ENCODE measurements around the gene CDH23. TPM values are rescaled to one million over a fixed set of nuclear protein-coding genes. Genes with fewer than 3 reads are reported as not detected.

Gene CDH23
- total RNA-seq, 2 donors from 2014 or later, result 28.5 to 58.7 TPM

DNA sequence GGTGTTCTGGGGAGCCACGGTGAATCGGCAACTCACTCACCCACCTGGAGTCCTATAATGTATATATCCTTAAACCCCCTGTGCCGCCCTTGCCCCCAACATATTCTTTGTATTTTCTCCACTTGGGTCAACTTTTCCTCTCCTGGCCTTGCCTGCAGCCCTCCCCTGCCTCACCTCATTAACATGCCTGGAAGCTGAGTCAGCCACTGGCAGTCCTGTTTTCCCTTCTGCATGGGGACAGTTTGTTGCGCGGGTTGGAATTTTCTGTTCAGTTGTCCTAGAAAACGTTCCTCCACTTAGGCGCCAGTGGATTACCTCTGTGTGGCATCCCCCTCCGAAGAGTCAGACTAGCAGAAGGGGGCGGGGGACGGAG is 225.4 kb downstream of the CDH23 start:
- Histone ChIP-seq H3K27ac (peak overlapping the region; percentile 25 to 49 (median 32)), H3K9me3 (no peaks in the 10 kb centered on the region), H3K36me3 (replicated peaks in 1 of 2; ENCODE audit: insufficient read depth in 1 of 2, low read depth in 2 of 2) (no peaks in the 10 kb centered on the region), H3K27me3 (no peaks in the 10 kb centered on the region), H3K4me3 (no peak overlapping the region), H3K4me1 (peaks cover 16% of the 10 kb centered on the region)
- ATAC-seq, result peak; percentile 79
- peak; percentile 24 to 55 (median 41) for DNase-seq
- WGBS, 2 donors, result 48 to 68% methylated on average over 10 of the region's 10 CpGs
- intact Hi-C loops (cut with DNase I), result no loop called here
- TF ChIP-seq, protein P1, sequence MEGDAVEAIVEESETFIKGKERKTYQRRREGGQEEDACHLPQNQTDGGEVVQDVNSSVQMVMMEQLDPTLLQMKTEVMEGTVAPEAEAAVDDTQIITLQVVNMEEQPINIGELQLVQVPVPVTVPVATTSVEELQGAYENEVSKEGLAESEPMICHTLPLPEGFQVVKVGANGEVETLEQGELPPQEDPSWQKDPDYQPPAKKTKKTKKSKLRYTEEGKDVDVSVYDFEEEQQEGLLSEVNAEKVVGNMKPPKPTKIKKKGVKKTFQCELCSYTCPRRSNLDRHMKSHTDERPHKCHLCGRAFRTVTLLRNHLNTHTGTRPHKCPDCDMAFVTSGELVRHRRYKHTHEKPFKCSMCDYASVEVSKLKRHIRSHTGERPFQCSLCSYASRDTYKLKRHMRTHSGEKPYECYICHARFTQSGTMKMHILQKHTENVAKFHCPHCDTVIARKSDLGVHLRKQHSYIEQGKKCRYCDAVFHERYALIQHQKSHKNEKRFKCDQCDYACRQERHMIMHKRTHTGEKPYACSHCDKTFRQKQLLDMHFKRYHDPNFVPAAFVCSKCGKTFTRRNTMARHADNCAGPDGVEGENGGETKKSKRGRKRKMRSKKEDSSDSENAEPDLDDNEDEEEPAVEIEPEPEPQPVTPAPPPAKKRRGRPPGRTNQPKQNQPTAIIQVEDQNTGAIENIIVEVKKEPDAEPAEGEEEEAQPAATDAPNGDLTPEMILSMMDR (IDR thresholded peaks at IDR 0.05), result no peak
- TF ChIP-seq POLR2A (IDR thresholded peaks at IDR 0.05), result no peak

DNA sequence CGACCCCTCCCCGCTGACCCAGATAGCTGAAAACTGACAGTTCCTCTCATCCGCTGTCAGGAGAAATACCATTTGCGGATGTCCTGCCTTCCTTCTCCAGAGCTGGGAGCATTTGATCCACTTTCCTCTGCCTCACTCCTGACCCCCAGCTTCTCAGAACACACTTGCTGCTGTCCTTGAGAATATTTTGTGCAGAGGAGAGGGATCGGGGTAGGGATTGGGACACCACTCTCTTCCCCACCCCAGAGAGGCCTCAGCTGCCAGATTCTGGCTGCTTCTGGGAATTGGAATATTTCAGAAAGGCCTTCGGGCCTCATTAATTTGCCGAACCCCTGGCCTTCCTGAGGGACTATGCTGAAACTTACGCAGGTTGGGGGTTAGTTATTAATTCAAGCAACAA is 225.9 kb downstream of the CDH23 start:
- WGBS, 2 donors, result 65 to 67% methylated on average over 8 of the region's 8 CpGs
- no peak for DNase-seq
- peak overlapping the region; percentile 25 to 49 (median 32) for H3K27ac ChIP-seq

DNA sequence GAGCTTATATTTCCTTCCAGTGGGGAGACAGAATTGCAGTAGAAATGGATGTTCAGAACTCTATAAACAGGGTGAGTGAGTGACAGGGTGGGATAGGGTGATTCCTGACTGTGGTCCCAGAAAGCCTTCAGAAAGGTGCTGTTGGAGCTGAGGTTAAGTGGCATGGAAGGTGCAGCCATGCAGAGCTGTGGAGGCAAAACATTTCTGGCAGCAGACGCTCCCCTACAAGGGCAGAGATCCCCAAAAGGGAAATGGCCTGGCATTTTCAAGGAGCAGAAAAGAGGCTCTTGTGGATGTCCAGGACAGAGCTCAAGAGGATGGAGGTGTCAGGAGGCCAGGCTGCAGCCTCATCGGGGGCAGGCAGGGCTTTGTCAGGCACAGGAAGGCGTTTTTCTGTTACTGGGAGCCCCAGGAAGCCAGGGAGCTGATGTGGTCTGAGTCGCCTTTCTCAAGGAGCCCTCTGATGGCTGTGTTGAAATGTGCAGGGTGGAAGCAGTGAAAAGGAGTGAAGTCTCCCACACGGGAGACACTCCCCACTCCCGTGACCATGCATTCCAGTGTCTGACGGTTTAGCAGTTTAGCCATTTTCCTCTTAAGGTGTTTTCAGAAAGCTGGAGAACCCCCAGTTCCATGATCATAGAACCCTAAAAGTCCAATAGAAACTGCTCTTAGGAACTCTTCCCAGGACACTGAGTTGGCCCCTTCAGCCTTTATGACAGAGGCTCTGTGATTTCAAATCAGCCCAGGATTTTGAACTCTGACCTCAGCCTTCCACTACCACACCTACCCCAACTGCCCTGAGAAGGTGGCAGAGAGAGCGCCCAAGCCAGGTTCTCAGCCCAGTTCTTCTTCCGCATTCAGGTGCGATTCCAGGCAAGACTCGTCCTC is 226.6 kb downstream of the CDH23 start:
- TF ChIP-seq, protein P1 (IDR thresholded peaks at IDR 0.05), result no peak
- no peak for TF ChIP-seq POLR2A (IDR thresholded peaks at IDR 0.05)
- no peak for DNase-seq
- 69 to 72% methylated on average over 11 of the region's 11 CpGs for WGBS, 2 donors
- H3K4me3 ChIP-seq, result no peak overlapping the region
- H3K27ac ChIP-seq, result no peak overlapping the region
- no peaks in the 10 kb centered on the region for H3K27me3 ChIP-seq
- peaks cover 16% of the 10 kb centered on the region for H3K4me1 ChIP-seq
- no peaks in the 10 kb centered on the region for H3K36me3 ChIP-seq (replicated peaks in 1 of 2; ENCODE audit: insufficient read depth in 1 of 2, low read depth in 2 of 2)
- intact Hi-C loops (cut with DNase I), result no loop called here
- ATAC-seq, result no peak
- no peaks in the 10 kb centered on the region for H3K9me3 ChIP-seq

More for the DNA sequence above, 225.9 kb downstream of the CDH23 start:
- no peak for TF ChIP-seq POLR2A (IDR thresholded peaks at IDR 0.05)
- TF ChIP-seq, protein P1 (IDR thresholded peaks at IDR 0.05), result no peak
- no peak for ATAC-seq
- Histone ChIP-seq H3K27me3 (no peaks in the 10 kb centered on the region), H3K36me3 (replicated peaks in 1 of 2; ENCODE audit: insufficient read depth in 1 of 2, low read depth in 2 of 2) (no peaks in the 10 kb centered on the region), H3K4me1 (peaks cover 16% of the 10 kb centered on the region), H3K9me3 (no peaks in the 10 kb centered on the region), H3K4me3 (no peak overlapping the region)
- intact Hi-C loops (cut with DNase I), result no loop called here

DNA sequence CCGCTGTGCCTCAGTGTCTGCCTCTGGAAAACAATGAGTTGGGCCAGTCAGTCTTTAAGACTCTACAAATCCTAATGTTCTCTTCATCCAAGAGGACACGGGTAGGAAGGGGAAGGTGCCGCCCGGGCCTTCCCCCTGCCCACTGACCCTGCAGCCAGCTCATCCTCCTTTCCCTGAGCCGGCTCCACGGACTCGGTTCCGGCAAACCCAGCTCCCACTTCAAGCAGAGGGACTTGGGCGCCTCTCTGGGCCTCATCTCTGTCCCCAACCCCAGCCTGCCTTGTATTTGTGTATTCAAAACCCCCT is 227.2 kb downstream of the CDH23 start:
- no peak for DNase-seq
- Histone ChIP-seq H3K9me3 (no peaks in the 10 kb centered on the region), H3K27me3 (no peaks in the 10 kb centered on the region), H3K4me1 (peaks cover 16% of the 10 kb centered on the region), H3K36me3 (replicated peaks in 1 of 2; ENCODE audit: insufficient read depth in 1 of 2, low read depth in 2 of 2) (no peaks in the 10 kb centered on the region), H3K4me3 (no peak overlapping the region), H3K27ac (no peak overlapping the region)
- intact Hi-C loops (cut with DNase I), result no loop called here
- TF ChIP-seq, protein P1 (IDR thresholded peaks at IDR 0.05), result no peak
- no peak for TF ChIP-seq POLR2A (IDR thresholded peaks at IDR 0.05)
- WGBS, 2 donors, result 89 to 92% methylated on average over 9 of the region's 9 CpGs
- ATAC-seq, result no peak
